Spleen (tissue), 7 donors: ENCODE data around the gene RAB3A.

Source experiments
- CTCF ChIP-seq, 11 experiments: fragments of 200-600 bp in 7 of 11; fragments of 450-650 bp in 4 of 11; sonication (generic) in 4 of 11; IDR thresholded peaks in 8 of 11; conservative IDR thresholded peaks in 3 of 11; 1 replicate in 7 of 11; 2 replicates in 4 of 11; pipeline versions ENCODE4 v1.4.0 to v1.8.0; 2016 to 2021; ENCODE audit warnings: antibody characterized with exemption in 11 of 11, inconsistent platforms in 4 of 11, mild to moderate bottlenecking in 1 of 11
- POLR2A ChIP-seq, 3 donors: fragments of 450-650 bp; IDR thresholded peaks; one replicate each; pipeline ENCODE4 v1.5.1; 2017; ENCODE audit warnings: antibody characterized with exemption in 3 of 3, mild to moderate bottlenecking in 1 of 3
- POLR2AphosphoS5 ChIP-seq, 3 donors: sonication (generic); formaldehyde crosslinking; IDR thresholded peaks; one replicate each; pipeline ENCODE4 v1.5.1; 2017; ENCODE audit warnings: antibody characterized with exemption in 3 of 3
- donor health status: DM: no; HTN: no; CAD: no; lungs with moderate emphysema.
- donor health status: DM: no; HTN: no; CAD: no.
- donor health status: DM: no; HTN: no; CAD: no.

GRCh38 chr19:18190278-18190677 lies 13.6 kb downstream of the RAB3A start:
- TF ChIP-seq CTCF (IDR thresholded peaks at IDR 0.05 in 8 of 11, conservative IDR thresholded peaks at IDR 0.05 in 3 of 11) (no peak), POLR2AphosphoS5 (IDR thresholded peaks at IDR 0.05) (no peak), POLR2A (IDR thresholded peaks at IDR 0.05) (no peak)
